OCI-LY1 (cell line): ENCODE results near the gene PLEKHH1.

ENCODE experiments used
- EZH2 ChIP-seq: fragments of 200-600 bp; sonication (generic), shearing (Covaris generic); IDR thresholded peaks from 2 replicates; pipeline ENCODE4 v1.8.0; 2017; ENCODE audit warnings: borderline replicate concordance, mixed run types, mild to moderate bottlenecking, antibody characterized with exemption, low read length, moderate library complexity, mixed read lengths
- TF ChIP-seq, protein P1 (sequence below): fragments of 200-600 bp; sonication (generic), shearing (Covaris generic); IDR thresholded peaks from 2 replicates; pipeline ENCODE4 v1.5.1; 2017; ENCODE audit warnings: mild to moderate bottlenecking, antibody characterized with exemption, low read length, moderate library complexity, mixed read lengths

DNA sequence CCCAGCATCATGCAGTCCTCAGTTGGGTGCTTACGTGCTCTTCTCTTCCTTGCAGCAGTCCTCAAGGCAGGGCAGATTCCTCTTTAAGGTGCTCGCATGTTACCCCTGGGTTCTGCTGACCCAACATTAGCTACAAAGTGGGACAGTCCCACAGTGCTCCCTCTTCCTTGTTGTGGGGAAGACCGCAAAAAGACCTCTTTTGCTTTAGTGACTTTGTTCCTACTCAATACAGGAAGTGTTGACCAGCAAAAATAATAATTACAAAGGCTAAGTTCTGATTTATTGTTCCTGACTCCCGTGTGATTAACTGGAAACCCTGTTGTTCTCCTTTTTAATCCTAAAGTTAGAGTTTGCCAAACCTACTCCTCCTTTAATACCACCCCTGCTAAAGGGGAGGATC is 53.3 kb downstream of the PLEKHH1 start:
- TF ChIP-seq, protein P1, sequence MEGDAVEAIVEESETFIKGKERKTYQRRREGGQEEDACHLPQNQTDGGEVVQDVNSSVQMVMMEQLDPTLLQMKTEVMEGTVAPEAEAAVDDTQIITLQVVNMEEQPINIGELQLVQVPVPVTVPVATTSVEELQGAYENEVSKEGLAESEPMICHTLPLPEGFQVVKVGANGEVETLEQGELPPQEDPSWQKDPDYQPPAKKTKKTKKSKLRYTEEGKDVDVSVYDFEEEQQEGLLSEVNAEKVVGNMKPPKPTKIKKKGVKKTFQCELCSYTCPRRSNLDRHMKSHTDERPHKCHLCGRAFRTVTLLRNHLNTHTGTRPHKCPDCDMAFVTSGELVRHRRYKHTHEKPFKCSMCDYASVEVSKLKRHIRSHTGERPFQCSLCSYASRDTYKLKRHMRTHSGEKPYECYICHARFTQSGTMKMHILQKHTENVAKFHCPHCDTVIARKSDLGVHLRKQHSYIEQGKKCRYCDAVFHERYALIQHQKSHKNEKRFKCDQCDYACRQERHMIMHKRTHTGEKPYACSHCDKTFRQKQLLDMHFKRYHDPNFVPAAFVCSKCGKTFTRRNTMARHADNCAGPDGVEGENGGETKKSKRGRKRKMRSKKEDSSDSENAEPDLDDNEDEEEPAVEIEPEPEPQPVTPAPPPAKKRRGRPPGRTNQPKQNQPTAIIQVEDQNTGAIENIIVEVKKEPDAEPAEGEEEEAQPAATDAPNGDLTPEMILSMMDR: no peak
- TF ChIP-seq EZH2: no peak
